HCT116 (cell line): ENCODE results near the gene PSMA7. TPM values are rescaled to one million over a fixed set of nuclear protein-coding genes. Genes with fewer than 3 reads are reported as not detected.

Source experiments
- ATAC-seq: fragments of 200-7000 bp; cut with Tn5 transposase; 2 replicates; pipeline ENCODE4 v1.9.1; 2020; ENCODE audit warnings: mild to moderate bottlenecking, moderate library complexity
- BruUV-seq: library from RNA; stranded (reverse); fragments of 400-500 nt; replicated peaks from 2 replicates; lab custom pipeline; 2021; lab: Mats Ljungman, UMichigan
- CTCF ChIA-PET: fragments of 300-600 bp; sonication (Branson Sonifier 250); formaldehyde crosslinking; loops from one replicate; lab custom pipeline; 2021; ENCODE audit warnings: antibody characterized with exemption; lab: Charles Lee
- POLR2A ChIA-PET: fragments of 300-600, 350-600 bp; sonication (Branson Sonifier 250); formaldehyde crosslinking; loops from one replicate; lab custom pipeline; 2021; ENCODE audit warnings: antibody characterized with exemption; lab: Charles Lee
- RAD21 ChIA-PET, 2 experiments: fragments of 300-600 bp; sonication (Branson Sonifier 250); formaldehyde crosslinking; loops; one replicate each; lab custom pipeline; 2023; ENCODE audit warnings: low total read pairs in 2 of 2; ENCODE audit not compliant: uncharacterized antibody in 2 of 2, unreplicated experiment in 2 of 2, low non-redundant PET in 1 of 2; lab: Charles Lee
- DNase-seq: peaks from one replicate; pipeline ENCODE4 v3.0.0-alpha.2; 2010; ENCODE audit warnings: low read depth, low spot score
- H2AFZ ChIP-seq: fragments of 200-600 bp; shearing (Covaris generic), sonication (generic); 2 replicates; pipeline ENCODE4 v1.6.1; 2017; ENCODE audit warnings: low read depth, mixed run types, mixed read lengths, antibody characterized with exemption, low read length; ENCODE audit not compliant: poor library complexity, severe bottlenecking
- H3K27ac ChIP-seq: 2 replicates; pipeline ENCODE4 v1.5.1; 2012; ENCODE audit warnings: low read depth, low read length
- H3K27me3 ChIP-seq: fragments of 200-600 bp; sonication (generic); 2 replicates; pipeline ENCODE4 v1.6.1; 2016; ENCODE audit warnings: mixed run types, low read length, mixed read lengths; ENCODE audit not compliant: insufficient read depth
- H3K36me3 ChIP-seq, 2 experiments: fragments of 200-500 bp in 1 of 2; fragments of 200-600 bp in 1 of 2; sonication (Bioruptor generic) in 1 of 2; sonication (generic) in 1 of 2; 2 replicates each; pipeline versions ENCODE4 v1.5.1 to v1.6.1; 2014 to 2016; ENCODE audit warnings: low read length in 2 of 2, inconsistent platforms in 1 of 2, mixed read lengths in 1 of 2, mixed run types in 1 of 2; ENCODE audit not compliant: insufficient read depth in 2 of 2, control insufficient read depth in 1 of 2
- H3K4me1 ChIP-seq, 2 experiments: fragments of 200-600 bp in 1 of 2; sonication (generic) in 1 of 2; 2 replicates each; pipeline versions ENCODE4 v1.5.1 to v1.6.1; 2012 to 2017; ENCODE audit warnings: low read length in 2 of 2, inconsistent platforms in 1 of 2, mild to moderate bottlenecking in 1 of 2, mixed read lengths in 1 of 2, mixed run types in 1 of 2, moderate library complexity in 1 of 2; ENCODE audit not compliant: insufficient read depth in 2 of 2, control insufficient read depth in 1 of 2
- H3K4me2 ChIP-seq: fragments of 200-600 bp; sonication (generic); 2 replicates; pipeline ENCODE4 v1.6.1; 2017; ENCODE audit warnings: mixed run types, low read length, mixed read lengths
- H3K4me3 ChIP-seq, 2 experiments: fragments of 200-600 bp in 1 of 2; sonication (generic) in 1 of 2; replicated peaks in 1 of 2; 2 replicates each; pipeline ENCODE4 v1.5.1; 2011 to 2016; ENCODE audit warnings: low read length in 2 of 2, control low read depth in 1 of 2, low read depth in 1 of 2, mild to moderate bottlenecking in 1 of 2, mixed read lengths in 1 of 2, mixed run types in 1 of 2
- H3K79me2 ChIP-seq: fragments of 200-600 bp; sonication (generic); 2 replicates; pipeline ENCODE4 v1.6.1; 2017; ENCODE audit warnings: mild to moderate bottlenecking, mixed run types, low read length, moderate library complexity, mixed read lengths; ENCODE audit not compliant: insufficient read depth
- H3K9ac ChIP-seq: fragments of 200-600 bp; sonication (generic); 2 replicates; pipeline ENCODE4 v1.6.1; 2016; ENCODE audit warnings: low read length, mixed read lengths
- H3K9me2 ChIP-seq: fragments of 200-600 bp; sonication (generic), shearing (Covaris generic); 2 replicates; pipeline ENCODE4 v1.6.1; 2017; ENCODE audit warnings: mixed run types, mild to moderate bottlenecking, moderate library complexity; ENCODE audit not compliant: insufficient read depth
- H3K9me3 ChIP-seq, 2 experiments: fragments of 200-500 bp in 1 of 2; fragments of 200-600 bp in 1 of 2; sonication (Bioruptor generic) in 1 of 2; sonication (generic) in 1 of 2; 2 replicates each; pipeline ENCODE4 v1.6.1; 2014 to 2017; ENCODE audit warnings: low read length in 2 of 2, mixed read lengths in 2 of 2, inconsistent platforms in 1 of 2, low read depth in 1 of 2, mild to moderate bottlenecking in 1 of 2, mixed run types in 1 of 2, moderate library complexity in 1 of 2; ENCODE audit not compliant: control insufficient read depth in 1 of 2, insufficient read depth in 1 of 2
- H4K20me1 ChIP-seq: fragments of 200-600 bp; sonication (generic), shearing (Covaris generic); 2 replicates; pipeline ENCODE4 v1.6.1; 2017; ENCODE audit warnings: mixed run types, mild to moderate bottlenecking, moderate library complexity; ENCODE audit not compliant: insufficient read depth
- EZH2 ChIP-seq: fragments of 200-600 bp; sonication (generic); IDR thresholded peaks from 2 replicates; pipeline ENCODE4 v1.6.1; 2017; ENCODE audit warnings: antibody characterized with exemption, mixed run types
- JUND ChIP-seq: IDR thresholded peaks from 2 replicates; pipeline ENCODE4 v1.6.1; 2012
- SIN3A ChIP-seq: IDR thresholded peaks from 2 replicates; pipeline ENCODE4 v1.6.1; 2012; ENCODE audit warnings: low read depth
- SP1 ChIP-seq: IDR thresholded peaks from 2 replicates; pipeline ENCODE4 v1.6.1; 2012; ENCODE audit warnings: low read depth
- TCF7L2 ChIP-seq: IDR thresholded peaks from 2 replicates; pipeline ENCODE4 v1.7.0; 2011; ENCODE audit warnings: borderline replicate concordance, inconsistent platforms; ENCODE audit not compliant: insufficient read depth, insufficient read length; ENCODE audit errors: extremely low read depth
- ZFX ChIP-seq: fragments of 450-650 bp; IDR thresholded peaks from 2 replicates; pipeline ENCODE4 v1.6.1; 2017
- intact Hi-C: fragments of 100-400 bp; cut with micrococcal nuclease; formaldehyde crosslinking; loops from 2 replicates; pipeline ENCODE4 v1.10.0; 2022
- total RNA-seq: library from RNA; stranded (reverse); gene quantifications from one replicate; pipeline ENCODE4 v1.2.1, GENCODE V29; 2021; ENCODE audit not compliant: unreplicated experiment
- TF ChIP-seq, protein P1 (sequence below), 3 experiments: fragments of 200-600 bp in 1 of 3; sonication (generic) in 1 of 3; IDR thresholded peaks in 2 of 3; conservative IDR thresholded peaks in 1 of 3; 2 replicates each; pipeline ENCODE4 v1.5.1; 2012 to 2017; ENCODE audit warnings: low read depth in 2 of 3, low read length in 2 of 3, antibody characterized with exemption in 1 of 3, borderline replicate concordance in 1 of 3, control low read depth in 1 of 3, mild to moderate bottlenecking in 1 of 3, mixed read lengths in 1 of 3, mixed run types in 1 of 3, moderate library complexity in 1 of 3; ENCODE audit not compliant: insufficient read depth in 1 of 3

The PSMA7 gene
- total RNA-seq, 1 experiment from 2014 or later = 364 TPM

DNA sequence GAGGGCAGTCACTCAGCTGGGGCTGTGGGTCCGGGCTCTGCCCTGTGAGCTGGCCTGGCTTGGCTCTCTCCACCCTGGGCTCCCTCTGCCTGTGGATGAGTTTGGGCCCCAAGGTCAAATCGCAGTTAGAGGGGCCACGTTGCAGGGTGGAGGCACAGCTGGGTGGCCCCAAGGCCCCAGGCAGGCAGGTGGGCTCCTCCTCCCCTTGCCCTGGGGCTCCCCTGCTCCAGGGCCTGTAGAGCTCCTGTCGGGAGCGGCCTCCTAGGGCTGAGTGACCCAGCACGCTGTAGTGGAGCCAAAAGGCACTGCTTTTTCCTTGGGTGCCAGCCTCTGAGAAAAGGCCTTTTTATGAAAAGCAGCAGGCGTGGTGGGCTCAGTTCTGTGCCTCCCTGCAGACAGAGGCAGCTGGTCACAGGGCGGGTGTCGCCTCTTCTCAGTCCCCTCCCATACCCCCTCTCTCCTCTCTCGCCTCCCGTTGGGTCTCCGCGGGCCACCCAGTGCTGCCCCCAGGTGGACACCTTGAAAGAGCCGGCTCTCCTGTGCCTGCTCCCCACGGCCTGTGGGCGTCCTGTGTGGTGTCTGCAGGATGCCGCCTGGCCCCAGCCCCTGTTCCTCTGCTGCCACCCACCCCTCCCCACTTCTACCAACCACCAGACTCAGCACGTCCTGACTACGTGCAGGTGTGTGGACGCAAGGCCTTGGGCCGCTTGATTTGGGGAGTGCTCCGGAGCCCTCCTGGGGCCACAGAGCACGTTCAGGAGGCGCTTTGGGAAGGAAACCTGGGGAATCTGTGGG, 13.6 kb upstream of the PSMA7 start:
- Histone ChIP-seq H3K36me3 (peaks cover 5 to 28% of the 10 kb centered on the region in 2 experiments; a peak in 1 of 4 replicates), H3K9ac (no peak overlapping the region), H2AFZ (no peak overlapping the region), H3K9me3 (no peaks in the 10 kb centered on the region), H3K4me3 (no peak overlapping the region), H3K79me2 (peaks cover 92% of the 10 kb centered on the region), H3K27me3 (no peaks in the 10 kb centered on the region), H3K4me2 (peak overlapping the region; percentile 47), H4K20me1 (peaks cover 3% of the 10 kb centered on the region; the same call in 1 of the 2 replicates), H3K4me1 (peaks cover 46 to 69% of the 10 kb centered on the region in 2 experiments), H3K27ac (peak overlapping the region; percentile 63), H3K9me2 (no peaks in the 10 kb centered on the region)
- ChIA-PET POLR2A (no interaction called here), RAD21 (no interaction called here), CTCF (interaction anchor here (0.7 to 1.4 kb wide), 4 partner anchors 11 to 146 kb away, joined by 3 to 8 read pairs (median 4); partner anchors contain the start of gene LSM14B)
- ATAC-seq = peak; percentile 80
- BruUV-seq = no TSS peak
- peak; percentile 46 for DNase-seq
- intact Hi-C loops = loop anchor here (1.0 kb wide), 1 partner anchor 145 kb away; no protein-coding TSS in a partner anchor
- TF ChIP-seq, protein P1, sequence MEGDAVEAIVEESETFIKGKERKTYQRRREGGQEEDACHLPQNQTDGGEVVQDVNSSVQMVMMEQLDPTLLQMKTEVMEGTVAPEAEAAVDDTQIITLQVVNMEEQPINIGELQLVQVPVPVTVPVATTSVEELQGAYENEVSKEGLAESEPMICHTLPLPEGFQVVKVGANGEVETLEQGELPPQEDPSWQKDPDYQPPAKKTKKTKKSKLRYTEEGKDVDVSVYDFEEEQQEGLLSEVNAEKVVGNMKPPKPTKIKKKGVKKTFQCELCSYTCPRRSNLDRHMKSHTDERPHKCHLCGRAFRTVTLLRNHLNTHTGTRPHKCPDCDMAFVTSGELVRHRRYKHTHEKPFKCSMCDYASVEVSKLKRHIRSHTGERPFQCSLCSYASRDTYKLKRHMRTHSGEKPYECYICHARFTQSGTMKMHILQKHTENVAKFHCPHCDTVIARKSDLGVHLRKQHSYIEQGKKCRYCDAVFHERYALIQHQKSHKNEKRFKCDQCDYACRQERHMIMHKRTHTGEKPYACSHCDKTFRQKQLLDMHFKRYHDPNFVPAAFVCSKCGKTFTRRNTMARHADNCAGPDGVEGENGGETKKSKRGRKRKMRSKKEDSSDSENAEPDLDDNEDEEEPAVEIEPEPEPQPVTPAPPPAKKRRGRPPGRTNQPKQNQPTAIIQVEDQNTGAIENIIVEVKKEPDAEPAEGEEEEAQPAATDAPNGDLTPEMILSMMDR (IDR thresholded peaks at IDR 0.05 in 2 of 3, conservative IDR thresholded peaks at IDR 0.05 in 1 of 3; ENCODE audit: borderline replicate concordance in 1 of 3, insufficient read depth in 1 of 3, low read depth in 2 of 3, low read length in 2 of 3) = peak in 2 of 3 experiments; percentile 79 to 85; a peak in 5 of 6 replicates
- TF ChIP-seq SIN3A (no peak), EZH2 (no peak), SP1 (no peak)

DNA sequence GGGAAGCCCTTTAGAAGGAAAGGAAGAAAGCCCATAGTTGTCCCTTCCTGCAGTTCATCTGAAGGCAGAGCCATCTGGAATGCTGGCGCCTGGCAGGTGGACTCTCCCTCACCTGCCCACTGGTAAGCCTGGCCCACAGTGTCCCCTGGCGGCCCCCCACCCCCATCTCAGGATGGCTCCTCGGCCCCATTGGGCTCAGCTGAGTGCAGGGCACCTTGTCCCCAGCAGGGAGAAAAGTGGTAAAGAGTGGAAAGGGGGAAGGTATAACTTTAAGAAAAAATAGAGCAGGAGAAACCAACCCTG, 13.0 kb upstream of the PSMA7 start:
- H3K27ac ChIP-seq = peak overlapping the region; percentile 63
- peak overlapping the region; percentile 47; the same call in 1 of the 2 replicates for H3K4me2 ChIP-seq
- TF ChIP-seq ZFX (no peak), TCF7L2 (no peak), JUND (no peak)
- ATAC-seq (no peak), DNase-seq (no peak)
- no TSS peak for BruUV-seq
- H4K20me1 ChIP-seq = peaks cover 3% of the 10 kb centered on the region; the same call in 1 of the 2 replicates
- ChIA-PET POLR2A (no interaction called here), RAD21 (no interaction called here), CTCF (interaction anchor here (0.7 to 1.4 kb wide), 4 partner anchors 11 to 145 kb away, joined by 3 to 8 read pairs (median 4); partner anchors contain the start of gene LSM14B)
- peaks cover 40 to 63% of the 10 kb centered on the region in 2 experiments for H3K4me1 ChIP-seq
- peaks cover 5 to 27% of the 10 kb centered on the region in 2 experiments; a peak in 1 of 4 replicates for H3K36me3 ChIP-seq
- H3K9ac ChIP-seq = peak overlapping the region; percentile 25; the same call in 1 of the 2 replicates
- no peak overlapping the region for H2AFZ ChIP-seq
- H3K79me2 ChIP-seq = peaks cover 93% of the 10 kb centered on the region
- no peak overlapping the region for H3K4me3 ChIP-seq
- intact Hi-C loops = no loop called here
- H3K9me3 ChIP-seq = no peaks in the 10 kb centered on the region
- no peaks in the 10 kb centered on the region for H3K27me3 ChIP-seq
- H3K9me2 ChIP-seq = no peaks in the 10 kb centered on the region
